ENCODE measurements around the gene NLK.

DNA sequence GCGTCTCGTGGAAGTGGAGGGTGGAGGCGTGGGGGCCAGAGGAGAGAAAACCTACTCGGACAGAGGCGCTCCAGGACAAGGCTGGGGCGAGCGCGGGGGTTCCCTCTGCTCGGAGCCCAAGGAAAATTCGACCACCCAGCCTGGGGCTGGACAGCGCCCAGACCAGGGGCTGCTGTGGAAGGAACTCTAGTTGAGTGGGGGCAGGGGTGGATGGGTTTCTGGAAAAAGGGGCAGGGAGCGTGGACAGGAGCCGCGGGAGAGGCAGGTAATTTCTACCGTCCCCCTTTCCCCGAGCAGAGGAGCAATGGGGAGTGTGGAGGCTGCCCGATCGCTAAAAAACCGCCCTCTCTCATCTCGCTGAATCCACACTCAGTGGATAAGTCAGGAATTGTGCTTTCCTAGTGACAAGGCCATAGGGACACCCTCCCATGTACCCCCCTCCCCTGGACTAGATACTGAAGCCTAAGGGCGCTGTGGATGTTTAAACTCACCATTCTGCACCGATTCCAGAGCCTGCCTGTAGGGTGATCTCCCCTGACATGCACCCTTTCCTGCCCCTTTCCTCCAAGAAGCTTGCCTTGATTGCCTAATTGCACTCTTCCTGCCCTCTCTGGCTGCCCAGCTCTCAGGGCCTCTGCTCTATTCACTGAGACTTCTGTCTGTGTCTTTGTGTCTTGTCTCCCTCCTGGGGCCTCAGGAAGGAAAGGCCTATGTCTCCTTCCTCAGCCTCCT lies 185.8 kb downstream of the NLK start:
- TF ChIP-seq CTCF (IDR thresholded peaks at IDR 0.05) (no peak), POLR2A (IDR thresholded peaks at IDR 0.05) (no peak), POLR2AphosphoS5 (IDR thresholded peaks at IDR 0.05) (no peak)
